Retina (tissue), 1 donor: Measurements from ENCODE around the gene ZNF684.

Experiments
- DNase-seq: peaks from one replicate; pipeline ENCODE4 v3.0.0-alpha.2; 2016

Gene ZNF684

DNA sequence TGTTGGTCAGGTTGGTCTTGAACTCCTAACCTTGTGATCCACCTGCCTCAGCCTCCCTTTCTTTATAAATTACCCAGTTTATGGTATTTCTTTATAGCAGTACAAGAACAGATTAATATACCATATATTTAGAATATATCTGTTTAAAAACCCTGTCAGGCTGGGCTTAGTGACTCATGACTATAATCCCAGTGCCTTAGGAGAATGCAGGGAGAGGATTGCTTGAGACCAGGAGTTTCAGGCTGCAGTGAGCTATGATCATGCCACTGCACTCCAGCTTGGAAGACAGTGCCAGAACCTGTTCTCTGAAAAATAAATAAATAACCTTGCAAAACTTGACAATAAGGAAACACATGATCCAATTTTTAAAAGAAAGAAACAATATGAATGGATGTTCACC lies 43.9 kb downstream of the ZNF684 start:
- DNase-seq: no peak

DNA sequence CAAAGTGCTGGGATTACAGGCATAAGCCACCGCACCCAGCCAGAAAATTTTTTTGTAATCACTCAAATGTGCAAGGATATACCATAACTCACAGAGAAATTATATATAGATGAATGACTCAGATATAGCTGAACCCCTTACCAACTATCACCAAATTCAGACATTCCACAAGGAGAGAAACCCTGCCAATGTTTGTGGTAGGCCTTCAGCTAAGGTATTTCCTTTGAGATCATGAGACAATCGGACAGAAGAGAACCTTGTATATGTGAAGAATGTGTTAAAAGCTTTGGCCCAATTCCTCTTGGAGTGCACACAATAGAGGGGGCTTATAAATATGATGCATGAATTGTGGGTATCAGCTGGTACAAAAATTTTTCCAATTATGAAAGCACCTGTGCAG lies 50.7 kb downstream of the ZNF684 start:
- DNase-seq: no peak

DNA sequence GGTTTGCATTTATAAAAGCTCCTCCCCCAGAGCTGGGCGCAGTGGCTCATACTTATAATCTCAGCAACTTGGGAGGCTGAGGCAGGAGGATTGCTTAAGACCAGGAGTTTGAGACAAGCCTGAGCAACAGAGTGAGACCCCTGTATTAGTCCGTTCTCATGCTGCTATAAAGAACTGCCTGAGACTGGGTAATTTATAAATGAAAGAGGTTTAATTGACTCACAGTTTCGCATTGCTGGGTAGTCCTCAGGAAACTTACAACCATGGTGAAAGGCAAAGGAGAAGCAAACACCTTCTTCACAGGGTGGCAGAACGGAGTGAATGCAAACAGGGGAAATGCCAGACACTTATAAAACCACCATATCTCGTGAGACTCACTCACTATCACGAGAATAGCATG lies 52.5 kb downstream of the ZNF684 start:
- no peak for DNase-seq

DNA sequence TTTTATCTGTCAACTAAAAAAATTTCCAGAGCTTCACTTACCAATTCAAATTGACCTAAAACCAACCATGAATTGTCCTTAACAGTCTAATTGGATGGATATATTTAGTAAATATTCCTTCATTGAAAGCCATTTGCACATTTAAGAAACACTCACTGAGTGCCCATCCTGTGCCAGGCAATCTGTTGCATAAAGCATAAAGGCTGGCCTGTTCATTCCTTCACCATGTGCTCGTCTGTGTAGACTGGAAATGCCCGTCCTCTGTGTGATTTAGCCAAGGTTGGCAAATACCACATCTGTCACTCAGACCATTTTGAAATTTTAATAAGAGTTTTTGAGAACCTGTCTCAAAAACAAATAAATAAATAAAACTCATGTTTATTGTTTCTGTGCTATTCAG lies 57.1 kb downstream of the ZNF684 start:
- DNase-seq: no peak

DNA sequence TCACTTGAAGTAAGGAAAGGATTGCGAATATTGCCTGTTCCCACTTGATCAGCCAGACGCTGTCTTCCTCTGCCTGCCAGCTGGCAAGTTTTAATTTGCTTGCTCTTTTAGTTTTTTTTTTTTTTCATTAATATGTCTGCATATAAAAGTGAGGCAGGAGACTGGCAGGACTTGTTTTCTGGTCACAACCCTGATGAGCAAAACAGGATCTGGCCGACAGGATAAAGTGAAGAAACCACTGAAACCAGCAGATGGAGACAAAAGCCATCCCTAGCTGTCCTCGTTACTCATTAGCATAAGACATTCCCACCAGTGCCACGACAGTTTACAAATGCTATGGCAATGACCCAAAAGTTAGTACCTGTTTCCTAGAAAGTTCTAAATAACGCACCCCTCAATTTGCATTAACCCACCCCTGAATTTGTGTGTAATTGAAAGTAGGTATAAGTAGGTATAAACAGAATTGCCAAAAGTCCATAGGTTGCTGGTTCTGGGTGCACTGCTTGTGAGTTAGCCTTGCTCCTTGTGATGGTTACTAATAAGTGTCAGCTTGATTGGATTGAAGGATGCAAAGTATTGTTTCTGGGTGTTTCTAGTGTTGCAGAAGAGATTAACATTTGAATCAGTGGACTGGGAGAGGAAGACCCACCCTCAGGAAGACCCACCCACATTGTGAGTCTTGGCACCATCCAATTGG lies 60.8 kb downstream of the ZNF684 start:
- DNase-seq: peak; percentile 25

DNA sequence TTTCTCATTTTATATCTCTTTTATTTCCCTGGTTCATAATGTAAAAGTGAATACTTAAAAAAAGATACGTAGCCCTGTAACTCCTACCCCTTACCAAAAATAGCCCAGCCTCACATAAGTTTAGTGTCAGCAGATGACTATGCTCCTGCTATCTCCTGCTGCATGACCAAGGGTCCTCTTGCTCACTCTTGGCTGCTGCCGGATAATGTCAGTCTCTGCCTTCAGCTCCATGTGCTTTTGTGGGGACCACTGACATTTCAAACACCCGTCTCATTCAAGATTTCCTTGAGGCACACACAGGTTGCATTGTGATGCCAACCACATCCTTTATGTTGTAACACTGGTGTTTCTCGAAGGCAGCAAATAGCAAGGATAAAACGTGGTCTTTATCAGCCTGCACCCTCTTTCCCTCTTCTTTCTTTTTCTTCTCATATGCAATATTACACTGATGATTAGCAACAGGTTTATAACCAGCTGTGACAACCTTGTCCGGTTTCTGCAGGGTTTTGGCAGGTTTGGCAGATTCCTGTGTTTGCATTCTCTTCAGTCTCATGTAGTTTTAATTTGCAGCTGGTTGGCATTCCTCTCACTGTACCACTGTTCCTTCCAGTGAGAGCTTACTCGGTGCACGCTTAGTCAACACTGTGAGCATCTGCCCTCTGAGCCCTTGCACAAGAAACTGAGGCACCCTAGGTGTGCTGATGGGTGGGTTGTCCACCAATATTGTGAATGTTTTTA lies 62.2 kb downstream of the ZNF684 start:
- DNase-seq: no peak

DNA sequence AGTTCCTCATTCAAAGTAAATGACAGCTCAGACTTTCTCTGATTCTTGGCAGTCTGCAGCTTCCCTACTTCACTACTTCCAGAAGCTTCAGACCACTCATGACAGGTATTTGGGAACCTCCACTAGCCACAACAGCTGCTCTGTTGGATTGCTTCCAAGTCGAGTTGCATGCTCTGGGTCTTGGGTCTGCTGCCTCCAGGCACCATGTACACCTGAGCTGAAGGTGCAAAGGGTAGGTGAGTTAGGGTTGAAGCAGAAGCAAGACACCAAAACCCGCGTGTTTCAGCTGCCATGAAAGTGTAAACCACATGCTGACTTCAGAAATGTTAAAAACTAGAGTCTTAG lies 62.7 kb downstream of the ZNF684 start:
- no peak for DNase-seq

DNA sequence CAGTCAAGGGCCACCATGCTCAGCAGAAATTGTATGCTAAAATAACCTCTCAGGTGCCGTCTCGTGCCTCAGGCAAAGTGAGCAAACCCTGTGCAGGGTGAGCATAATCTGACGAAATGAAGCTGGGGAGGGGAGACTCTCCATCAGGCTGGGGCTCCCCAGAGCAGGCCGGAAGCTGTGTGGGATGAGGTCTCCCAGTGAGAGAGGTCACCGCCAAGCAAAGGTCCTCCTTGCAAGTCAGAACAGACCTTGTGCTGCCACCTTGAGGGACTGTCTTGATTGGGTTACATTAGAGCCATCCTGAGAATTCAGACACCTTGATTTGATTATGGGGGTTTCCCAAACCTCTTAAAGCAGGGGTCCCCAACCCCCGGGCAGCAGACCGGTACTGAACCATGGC lies 64.2 kb downstream of the ZNF684 start:
- DNase-seq: no peak
